Upper lobe of right lung (tissue), 1 donor: ENCODE measurements around the gene EFCAB12. TPM values are rescaled to one million over a fixed set of nuclear protein-coding genes. Genes with fewer than 3 reads are reported as not detected.

Source experiments
- ATAC-seq: fragments of 200-7000 bp; cut with Tn5 transposase; one replicate; pipeline ENCODE4 v1.9.1; 2020; ENCODE audit warnings: mild to moderate bottlenecking, moderate library complexity
- DNase-seq: peaks from one replicate; pipeline ENCODE4 v3.0.0-alpha.2; 2020
- H3K27ac ChIP-seq: fragments of 200-600 bp; one replicate; pipeline ENCODE4 v1.8.0; 2022
- H3K27me3 ChIP-seq: fragments of 200-600 bp; one replicate; pipeline ENCODE4 v1.8.0; 2022; ENCODE audit warnings: mild to moderate bottlenecking
- H3K36me3 ChIP-seq: fragments of 200-600 bp; one replicate; pipeline ENCODE4 v1.8.0; 2022
- H3K4me1 ChIP-seq: fragments of 200-600 bp; one replicate; pipeline ENCODE4 v1.8.0; 2022
- H3K4me3 ChIP-seq: fragments of 200-600 bp; one replicate; pipeline ENCODE4 v1.8.0; 2022; ENCODE audit warnings: mild to moderate bottlenecking
- H3K9me3 ChIP-seq: fragments of 200-600 bp; one replicate; pipeline ENCODE4 v1.8.0; 2022
- intact Hi-C: fragments of 100-400 bp; cut with DNase I; formaldehyde crosslinking; loops from one replicate; pipeline ENCODE4 v1.11.0; 2022
- total RNA-seq: library from RNA; stranded (reverse); fragmentation: NEBNext Ultra II Directional; extraction: Animal tissue kit (Norgen Biotek cat#: 25700); gene quantifications from one replicate; pipeline ENCODE4 v1.2.1, GENCODE V29; 2021
- TF ChIP-seq, protein P1 (sequence below): fragments of 200-600 bp; IDR thresholded peaks from one replicate; pipeline ENCODE4 v1.8.0; 2022; ENCODE audit warnings: antibody characterized with exemption
- donor health status: DM: no; HTN: yes; CAD: no; lungs with severe emphysema.

The EFCAB12 gene
- total RNA-seq, 1 donor from 2014 or later, result 0.55 TPM

DNA sequence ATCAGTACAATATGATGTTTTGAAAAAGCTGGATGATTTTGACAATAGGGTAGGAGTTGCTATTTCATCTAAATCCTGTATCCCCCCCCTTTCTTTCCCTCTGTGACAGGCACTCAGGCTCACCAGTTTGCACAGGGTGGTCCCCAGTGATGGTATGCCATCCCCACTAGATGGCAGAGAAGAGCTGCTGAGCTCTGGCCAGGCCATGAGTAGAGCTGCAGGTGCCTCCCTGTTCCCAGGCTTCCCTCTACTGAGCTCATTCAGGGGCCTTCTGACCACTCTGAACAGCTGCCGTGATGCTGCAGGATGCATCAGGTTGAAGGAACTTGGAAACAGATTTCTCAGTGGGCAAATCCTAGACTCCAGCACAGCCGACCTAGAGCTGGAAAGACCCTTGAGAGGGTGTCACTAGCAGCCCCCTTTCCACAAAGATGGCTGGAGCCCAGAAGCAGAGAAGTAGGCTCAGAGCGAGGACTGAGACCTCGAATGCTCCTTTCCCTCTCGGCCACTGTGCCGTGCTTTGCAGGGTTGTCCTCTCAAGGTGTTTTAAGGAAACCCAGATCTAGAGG, 45.1 kb downstream of the EFCAB12 start:
- H3K4me1 ChIP-seq, result peaks cover 7% of the 10 kb centered on the region
- no peak for DNase-seq
- intact Hi-C loops, result no loop called here
- no peak overlapping the region for H3K27ac ChIP-seq
- H3K27me3 ChIP-seq, result no peaks in the 10 kb centered on the region
- ATAC-seq, result peak; percentile 86
- no peaks in the 10 kb centered on the region for H3K9me3 ChIP-seq
- H3K36me3 ChIP-seq, result peaks cover 8% of the 10 kb centered on the region
- H3K4me3 ChIP-seq, result no peak overlapping the region
- TF ChIP-seq, protein P1, sequence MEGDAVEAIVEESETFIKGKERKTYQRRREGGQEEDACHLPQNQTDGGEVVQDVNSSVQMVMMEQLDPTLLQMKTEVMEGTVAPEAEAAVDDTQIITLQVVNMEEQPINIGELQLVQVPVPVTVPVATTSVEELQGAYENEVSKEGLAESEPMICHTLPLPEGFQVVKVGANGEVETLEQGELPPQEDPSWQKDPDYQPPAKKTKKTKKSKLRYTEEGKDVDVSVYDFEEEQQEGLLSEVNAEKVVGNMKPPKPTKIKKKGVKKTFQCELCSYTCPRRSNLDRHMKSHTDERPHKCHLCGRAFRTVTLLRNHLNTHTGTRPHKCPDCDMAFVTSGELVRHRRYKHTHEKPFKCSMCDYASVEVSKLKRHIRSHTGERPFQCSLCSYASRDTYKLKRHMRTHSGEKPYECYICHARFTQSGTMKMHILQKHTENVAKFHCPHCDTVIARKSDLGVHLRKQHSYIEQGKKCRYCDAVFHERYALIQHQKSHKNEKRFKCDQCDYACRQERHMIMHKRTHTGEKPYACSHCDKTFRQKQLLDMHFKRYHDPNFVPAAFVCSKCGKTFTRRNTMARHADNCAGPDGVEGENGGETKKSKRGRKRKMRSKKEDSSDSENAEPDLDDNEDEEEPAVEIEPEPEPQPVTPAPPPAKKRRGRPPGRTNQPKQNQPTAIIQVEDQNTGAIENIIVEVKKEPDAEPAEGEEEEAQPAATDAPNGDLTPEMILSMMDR, result peak; percentile 77

DNA sequence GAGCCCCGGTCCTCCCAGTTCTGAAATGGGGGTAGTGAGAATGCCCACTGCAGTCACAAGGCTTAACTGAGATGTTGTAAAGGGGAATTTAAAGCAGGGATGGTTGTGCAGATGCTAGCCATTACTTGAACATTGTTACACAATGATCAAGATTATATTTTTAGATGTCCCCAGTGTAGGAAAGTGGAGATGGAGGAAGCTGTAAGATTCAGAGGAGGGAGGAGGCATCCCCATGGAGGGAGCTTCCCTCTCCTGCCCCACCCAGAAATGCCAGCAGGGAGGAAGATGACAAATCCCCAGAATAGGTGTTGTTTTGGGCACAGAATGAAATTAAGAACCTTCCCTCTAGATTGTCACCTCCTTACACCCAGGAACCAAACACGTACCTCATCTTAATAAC, 46.1 kb downstream of the EFCAB12 start:
- DNase-seq (no peak), ATAC-seq (no peak)
- peaks cover 2% of the 10 kb centered on the region for H3K36me3 ChIP-seq
- intact Hi-C loops, result no loop called here
- H3K4me3 ChIP-seq, result no peak overlapping the region
- H3K9me3 ChIP-seq, result no peaks in the 10 kb centered on the region
- H3K4me1 ChIP-seq, result no peaks in the 10 kb centered on the region
- TF ChIP-seq, protein P1, result no peak
- no peak overlapping the region for H3K27ac ChIP-seq
- no peaks in the 10 kb centered on the region for H3K27me3 ChIP-seq

DNA sequence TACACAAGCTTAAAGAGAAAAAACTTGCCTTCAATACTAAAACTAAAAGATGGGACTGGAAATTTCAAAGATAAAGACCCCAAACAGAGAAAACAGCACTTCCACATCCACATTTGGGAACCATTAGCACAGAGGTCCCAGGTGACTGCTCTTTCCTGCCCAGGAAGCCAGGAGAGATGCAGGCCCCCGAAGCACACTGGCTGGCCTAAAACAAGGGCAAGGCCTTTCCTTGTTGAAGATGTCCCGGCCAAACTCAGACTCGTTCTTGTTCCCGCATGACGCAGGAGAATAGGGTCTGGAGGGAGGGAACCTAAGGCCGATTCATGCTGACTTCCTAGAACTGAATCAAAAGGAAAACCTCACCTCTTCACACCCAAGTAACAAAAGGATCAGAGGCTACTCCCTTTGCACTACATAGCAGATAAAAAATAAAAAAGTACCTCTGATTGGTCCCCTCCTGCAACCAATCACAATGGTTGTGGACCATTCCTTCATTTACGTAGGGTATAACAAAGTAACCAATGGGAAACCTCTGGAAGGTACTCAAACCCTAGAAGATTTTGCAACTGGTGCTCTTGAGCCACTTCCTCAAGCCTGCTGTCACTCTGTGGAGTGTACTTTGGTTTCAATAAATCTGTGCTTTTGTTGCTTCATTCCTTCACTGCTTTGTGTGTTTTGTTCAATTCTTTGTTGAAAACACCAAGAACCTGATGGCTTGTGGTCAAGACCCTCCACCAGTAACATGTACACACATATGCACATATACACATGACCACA, 48.7 kb downstream of the EFCAB12 start:
- Histone ChIP-seq H3K27me3 (no peaks in the 10 kb centered on the region), H3K9me3 (no peaks in the 10 kb centered on the region), H3K27ac (no peak overlapping the region), H3K4me1 (no peaks in the 10 kb centered on the region), H3K36me3 (no peaks in the 10 kb centered on the region), H3K4me3 (no peak overlapping the region)
- intact Hi-C loops, result no loop called here
- DNase-seq (no peak), ATAC-seq (no peak)
- TF ChIP-seq, protein P1, result no peak

DNA sequence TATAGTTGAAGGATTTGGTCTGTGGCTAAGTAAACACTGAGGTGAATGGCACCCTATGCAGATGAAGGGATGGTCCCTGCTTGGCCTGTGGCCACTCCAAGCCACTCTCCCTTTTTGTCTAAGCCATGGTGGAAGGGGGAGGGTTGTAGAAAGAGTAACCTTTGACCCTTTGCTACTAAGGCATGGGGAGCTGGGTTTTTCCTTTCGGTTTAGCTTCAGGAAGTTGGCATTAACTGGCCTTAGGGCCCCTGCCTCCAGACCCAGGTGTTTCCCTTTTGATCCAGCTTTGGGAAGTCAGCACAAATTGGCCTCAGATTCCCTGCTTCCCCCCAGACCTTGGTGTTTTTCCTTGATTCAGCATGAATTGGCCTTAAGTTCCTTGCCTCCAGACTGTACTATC, 49.5 kb downstream of the EFCAB12 start:
- no peaks in the 10 kb centered on the region for H3K36me3 ChIP-seq

DNA sequence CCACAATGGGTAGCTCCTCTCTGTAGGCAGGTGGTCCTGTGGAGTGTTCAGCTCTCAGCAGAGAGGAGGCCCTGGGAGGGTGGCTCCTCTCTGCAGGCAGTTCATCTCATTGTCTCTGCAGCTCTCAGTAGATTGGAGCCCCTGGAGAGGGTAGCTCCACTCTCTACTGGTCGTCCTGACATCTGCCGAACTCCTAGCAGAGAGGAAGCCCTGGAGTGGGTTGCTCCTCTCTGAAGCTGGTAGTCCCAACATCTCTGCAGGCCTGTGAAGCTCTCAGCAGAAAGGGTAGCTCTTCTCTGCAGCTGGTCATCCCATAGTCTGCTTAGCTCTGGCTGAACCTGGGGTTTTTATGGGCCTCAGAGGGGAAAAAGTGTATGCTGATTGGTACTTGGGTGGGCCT, 50.8 kb downstream of the EFCAB12 start:
- no peaks in the 10 kb centered on the region for H3K36me3 ChIP-seq
- DNase-seq, result no peak
- TF ChIP-seq, protein P1, result no peak
- H3K27ac ChIP-seq, result no peak overlapping the region
- no peaks in the 10 kb centered on the region for H3K4me1 ChIP-seq
- H3K9me3 ChIP-seq, result no peaks in the 10 kb centered on the region
- no peaks in the 10 kb centered on the region for H3K27me3 ChIP-seq
- intact Hi-C loops, result no loop called here
- H3K4me3 ChIP-seq, result no peak overlapping the region
- no peak for ATAC-seq

More for the DNA sequence above, 49.5 kb downstream of the EFCAB12 start:
- Histone ChIP-seq H3K27me3 (no peaks in the 10 kb centered on the region), H3K4me3 (no peak overlapping the region), H3K27ac (no peak overlapping the region), H3K4me1 (no peaks in the 10 kb centered on the region), H3K9me3 (no peaks in the 10 kb centered on the region)
- DNase-seq (no peak), ATAC-seq (no peak)
- TF ChIP-seq, protein P1, result no peak
- intact Hi-C loops, result no loop called here
